ENCODE results near the gene IFNE.
"Not testable (repeated sequence)": the region's sequence is repeated elsewhere in the genome, so short reads cannot be mapped to it uniquely, and the experiment has no call there.

Gene IFNE

GRCh38 chr9:21481470-21482056 lies 550 bp downstream of the IFNE start:
- DNase-seq, result no peak

- DNase-seq, result no peak
These were observed 2.9 kb downstream of the IFNE start for GRCh38 chr9:21479152-21479702.

GRCh38 chr9:21477466-21477865 lies 4.6 kb downstream of the IFNE start:
- no peak for DNase-seq

- no peak for DNase-seq
These were observed 8.9 kb downstream of the IFNE start for GRCh38 chr9:21473236-21473635.

- no peak for DNase-seq
These were observed 12.0 kb downstream of the IFNE start for GRCh38 chr9:21470126-21470525.

- no peak for DNase-seq
These were observed 16.1 kb downstream of the IFNE start for GRCh38 chr9:21465859-21466518.

GRCh38 chr9:21465138-21465537 lies 17.0 kb downstream of the IFNE start:
- DNase-seq, result no peak

- DNase-seq, result no peak
These were observed 20.7 kb downstream of the IFNE start for GRCh38 chr9:21461377-21461776.

GRCh38 chr9:21455320-21455719 lies 26.8 kb downstream of the IFNE start:
- no peak for DNase-seq

GRCh38 chr9:21454149-21454548 lies 28.0 kb downstream of the IFNE start:
- no peak for DNase-seq

- no peak for DNase-seq
These were observed 29.4 kb downstream of the IFNE start for GRCh38 chr9:21452681-21453080.

- no peak for DNase-seq
These were observed 31.2 kb downstream of the IFNE start for GRCh38 chr9:21450733-21451394.

GRCh38 chr9:21449312-21449711 lies 32.8 kb downstream of the IFNE start:
- not testable (repeated sequence) for DNase-seq

- no peak for DNase-seq
These were observed 38.1 kb downstream of the IFNE start for GRCh38 chr9:21443849-21444625.

- no peak for DNase-seq
These were observed 42.0 kb downstream of the IFNE start, which contains the start of gene IFNA1 for GRCh38 chr9:21440139-21440538. IFNA1 (plus strand) TSS chr9:21440439; CDS start chr9:21440508, 69 bp downstream.

- DNase-seq, result not testable (repeated sequence)
These were observed 47.1 kb downstream of the IFNE start for GRCh38 chr9:21435015-21435383.

GRCh38 chr9:21434202-21435014 lies 47.7 kb downstream of the IFNE start:
- DNase-seq, result peak; percentile 14

GRCh38 chr9:21432672-21433425 lies 49.3 kb downstream of the IFNE start:
- DNase-seq, result no peak
